Measurements from ENCODE around the gene AP2A2.

DNA sequence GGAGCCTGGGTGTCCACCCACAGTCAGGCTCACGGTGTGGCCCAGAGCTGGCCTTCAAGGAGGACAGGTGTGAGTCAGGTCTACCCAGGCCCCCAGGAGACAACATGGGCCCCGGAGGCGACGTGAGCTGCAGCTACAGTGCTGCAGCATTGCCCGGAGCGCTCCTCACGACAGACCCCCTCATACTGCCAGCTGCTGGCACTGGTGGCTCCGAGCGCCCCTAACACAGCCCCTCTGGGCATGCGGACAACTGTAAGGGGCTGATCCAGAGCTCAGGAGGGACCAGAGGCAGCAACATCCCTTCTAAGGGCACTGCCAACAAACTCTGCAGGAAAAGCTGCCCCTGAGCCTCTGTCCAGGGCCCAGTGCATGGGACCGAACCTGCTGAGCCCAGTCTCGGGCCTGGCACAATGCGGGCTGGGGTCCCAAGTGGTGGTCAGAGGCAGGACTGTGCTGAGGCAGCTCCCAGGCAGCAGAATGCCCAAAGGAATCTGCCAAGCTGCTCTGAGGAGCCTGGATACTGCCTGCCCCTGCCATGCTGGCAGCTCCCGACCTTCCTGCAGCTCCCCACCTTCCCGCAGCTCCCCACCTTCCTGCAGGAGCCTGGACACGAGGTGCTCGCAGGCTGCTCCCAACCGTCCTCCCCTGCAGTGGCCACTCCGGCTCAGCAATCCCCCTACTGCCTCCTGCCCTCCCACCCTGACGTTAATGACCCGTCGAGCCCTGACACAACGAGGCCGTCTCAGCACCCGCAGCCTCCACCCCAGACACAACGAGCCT, 30.1 kb upstream of the AP2A2 start:
- TF ChIP-seq, protein P1, sequence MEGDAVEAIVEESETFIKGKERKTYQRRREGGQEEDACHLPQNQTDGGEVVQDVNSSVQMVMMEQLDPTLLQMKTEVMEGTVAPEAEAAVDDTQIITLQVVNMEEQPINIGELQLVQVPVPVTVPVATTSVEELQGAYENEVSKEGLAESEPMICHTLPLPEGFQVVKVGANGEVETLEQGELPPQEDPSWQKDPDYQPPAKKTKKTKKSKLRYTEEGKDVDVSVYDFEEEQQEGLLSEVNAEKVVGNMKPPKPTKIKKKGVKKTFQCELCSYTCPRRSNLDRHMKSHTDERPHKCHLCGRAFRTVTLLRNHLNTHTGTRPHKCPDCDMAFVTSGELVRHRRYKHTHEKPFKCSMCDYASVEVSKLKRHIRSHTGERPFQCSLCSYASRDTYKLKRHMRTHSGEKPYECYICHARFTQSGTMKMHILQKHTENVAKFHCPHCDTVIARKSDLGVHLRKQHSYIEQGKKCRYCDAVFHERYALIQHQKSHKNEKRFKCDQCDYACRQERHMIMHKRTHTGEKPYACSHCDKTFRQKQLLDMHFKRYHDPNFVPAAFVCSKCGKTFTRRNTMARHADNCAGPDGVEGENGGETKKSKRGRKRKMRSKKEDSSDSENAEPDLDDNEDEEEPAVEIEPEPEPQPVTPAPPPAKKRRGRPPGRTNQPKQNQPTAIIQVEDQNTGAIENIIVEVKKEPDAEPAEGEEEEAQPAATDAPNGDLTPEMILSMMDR (IDR thresholded peaks at IDR 0.05 in 2 of 3, conservative IDR thresholded peaks at IDR 0.05 in 1 of 3; ENCODE audit: borderline replicate concordance in 1 of 3, insufficient read depth in 1 of 3, low read depth in 2 of 3, low read length in 2 of 3) = no peak
- TF ChIP-seq JUND (IDR thresholded peaks at IDR 0.05) (no peak), YY1 (IDR thresholded peaks at IDR 0.05; ENCODE audit: extremely low read depth, insufficient replicate concordance, low read depth, low read length) (no peak), POLR2AphosphoS5 (IDR thresholded peaks at IDR 0.05; ENCODE audit: low read depth, low read length) (no peak), CBX3 (IDR thresholded peaks at IDR 0.05; ENCODE audit: low read depth) (no peak), POLR2A (IDR thresholded peaks at IDR 0.05; ENCODE audit: borderline replicate concordance, extremely low read depth, insufficient read depth, insufficient read length) (no peak), RAD21 (IDR thresholded peaks at IDR 0.05; ENCODE audit: low read depth) (no peak), SIN3A (IDR thresholded peaks at IDR 0.05; ENCODE audit: low read depth) (no peak), EZH2 (IDR thresholded peaks at IDR 0.05) (no peak), FOSL1 (IDR thresholded peaks at IDR 0.05; ENCODE audit: low read depth) (no peak)
- TF ChIP-seq, protein P2, sequence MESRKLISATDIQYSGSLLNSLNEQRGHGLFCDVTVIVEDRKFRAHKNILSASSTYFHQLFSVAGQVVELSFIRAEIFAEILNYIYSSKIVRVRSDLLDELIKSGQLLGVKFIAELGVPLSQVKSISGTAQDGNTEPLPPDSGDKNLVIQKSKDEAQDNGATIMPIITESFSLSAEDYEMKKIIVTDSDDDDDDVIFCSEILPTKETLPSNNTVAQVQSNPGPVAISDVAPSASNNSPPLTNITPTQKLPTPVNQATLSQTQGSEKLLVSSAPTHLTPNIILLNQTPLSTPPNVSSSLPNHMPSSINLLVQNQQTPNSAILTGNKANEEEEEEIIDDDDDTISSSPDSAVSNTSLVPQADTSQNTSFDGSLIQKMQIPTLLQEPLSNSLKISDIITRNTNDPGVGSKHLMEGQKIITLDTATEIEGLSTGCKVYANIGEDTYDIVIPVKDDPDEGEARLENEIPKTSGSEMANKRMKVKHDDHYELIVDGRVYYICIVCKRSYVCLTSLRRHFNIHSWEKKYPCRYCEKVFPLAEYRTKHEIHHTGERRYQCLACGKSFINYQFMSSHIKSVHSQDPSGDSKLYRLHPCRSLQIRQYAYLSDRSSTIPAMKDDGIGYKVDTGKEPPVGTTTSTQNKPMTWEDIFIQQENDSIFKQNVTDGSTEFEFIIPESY (IDR thresholded peaks at IDR 0.05; ENCODE audit: extremely low read depth, insufficient replicate concordance, low read length) = no peak
- TF ChIP-seq, protein P3, sequence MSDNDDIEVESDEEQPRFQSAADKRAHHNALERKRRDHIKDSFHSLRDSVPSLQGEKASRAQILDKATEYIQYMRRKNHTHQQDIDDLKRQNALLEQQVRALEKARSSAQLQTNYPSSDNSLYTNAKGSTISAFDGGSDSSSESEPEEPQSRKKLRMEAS (IDR thresholded peaks at IDR 0.05) = no peak
